ENCODE measurements around the gene RAF1.
"Not testable (repeated sequence)": the region's sequence is repeated elsewhere in the genome, so short reads cannot be mapped to it uniquely, and the experiment has no call there.

Gene RAF1

GRCh38 chr3:12662593-12663400 is 1.1 kb downstream of the RAF1 start:
- Histone ChIP-seq H3K4me2 (ENCODE audit: low read depth, low read length, poor library complexity, severe bottlenecking) (peak overlapping the region; percentile 70), H3K9ac (ENCODE audit: low read length) (peak overlapping the region; percentile 98), H3K9me3 (ENCODE audit: insufficient read depth, low read length) (no peaks in the 10 kb centered on the region), H3K9me2 (replicated peaks; ENCODE audit: insufficient read depth, low read length) (no peaks in the 10 kb centered on the region), H2AFZ (ENCODE audit: low read depth, low read length, severe bottlenecking) (peak overlapping the region; percentile 95), H3K27ac (ENCODE audit: low read depth, low read length) (peak overlapping the region; percentile 87), H3K4me3 (ENCODE audit: insufficient read depth, low read length, poor library complexity, severe bottlenecking) (peak overlapping the region; percentile 79), H3K27me3 (ENCODE audit: low read length) (no peaks in the 10 kb centered on the region), H3F3A (ENCODE audit: insufficient read depth) (peaks cover 17% of the 10 kb centered on the region; the same call in 1 of the 2 replicates), H3K36me3 (ENCODE audit: low read length) (no peaks in the 10 kb centered on the region), H3K79me2 (ENCODE audit: insufficient read depth, low read length) (peaks cover 61% of the 10 kb centered on the region), H4K20me1 (ENCODE audit: low read depth, low read length) (peaks cover 14% of the 10 kb centered on the region; the same call in 1 of the 2 replicates)
- no peak for TF ChIP-seq EZH2phosphoT487 (conservative IDR thresholded peaks at IDR 0.05; ENCODE audit: low read length)
- TF ChIP-seq, protein P1, sequence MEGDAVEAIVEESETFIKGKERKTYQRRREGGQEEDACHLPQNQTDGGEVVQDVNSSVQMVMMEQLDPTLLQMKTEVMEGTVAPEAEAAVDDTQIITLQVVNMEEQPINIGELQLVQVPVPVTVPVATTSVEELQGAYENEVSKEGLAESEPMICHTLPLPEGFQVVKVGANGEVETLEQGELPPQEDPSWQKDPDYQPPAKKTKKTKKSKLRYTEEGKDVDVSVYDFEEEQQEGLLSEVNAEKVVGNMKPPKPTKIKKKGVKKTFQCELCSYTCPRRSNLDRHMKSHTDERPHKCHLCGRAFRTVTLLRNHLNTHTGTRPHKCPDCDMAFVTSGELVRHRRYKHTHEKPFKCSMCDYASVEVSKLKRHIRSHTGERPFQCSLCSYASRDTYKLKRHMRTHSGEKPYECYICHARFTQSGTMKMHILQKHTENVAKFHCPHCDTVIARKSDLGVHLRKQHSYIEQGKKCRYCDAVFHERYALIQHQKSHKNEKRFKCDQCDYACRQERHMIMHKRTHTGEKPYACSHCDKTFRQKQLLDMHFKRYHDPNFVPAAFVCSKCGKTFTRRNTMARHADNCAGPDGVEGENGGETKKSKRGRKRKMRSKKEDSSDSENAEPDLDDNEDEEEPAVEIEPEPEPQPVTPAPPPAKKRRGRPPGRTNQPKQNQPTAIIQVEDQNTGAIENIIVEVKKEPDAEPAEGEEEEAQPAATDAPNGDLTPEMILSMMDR (IDR thresholded peaks at IDR 0.05; ENCODE audit: insufficient read depth, low read length, poor library complexity, severe bottlenecking): no peak

DNA sequence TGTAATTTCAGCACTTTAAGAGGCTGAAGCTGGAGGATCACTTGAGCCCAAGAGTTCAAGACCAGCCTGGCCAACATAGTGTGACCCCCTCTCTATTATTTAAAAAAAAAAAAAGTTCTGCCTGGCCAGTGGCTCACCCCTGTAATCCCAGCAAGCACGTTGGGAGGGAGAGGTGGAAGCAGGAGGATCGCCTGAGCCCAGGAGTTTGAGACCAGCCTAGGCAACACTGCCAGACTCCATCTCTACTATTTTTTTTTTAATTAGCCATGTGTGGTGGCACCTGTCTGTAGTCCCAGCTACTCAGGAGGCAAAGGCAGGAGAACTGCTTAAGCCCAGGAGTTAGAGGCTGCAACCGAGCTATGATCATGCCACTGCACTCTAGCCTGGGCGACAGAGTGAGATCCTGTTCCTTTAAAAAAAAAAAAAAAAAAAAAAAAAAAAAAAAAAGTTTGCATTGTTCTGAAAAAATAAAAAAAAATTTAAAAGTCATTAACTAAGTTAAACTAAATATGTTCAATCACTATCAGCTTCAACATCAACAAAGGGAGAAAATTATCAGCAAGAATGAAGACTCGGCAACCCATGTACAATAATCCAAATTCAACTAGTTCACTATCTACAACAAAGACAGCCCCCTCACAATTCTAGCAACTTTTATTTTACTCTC is 1.9 kb downstream of the RAF1 start:
- Histone ChIP-seq H3K4me2 (ENCODE audit: low read depth, low read length, poor library complexity, severe bottlenecking) (peak overlapping the region; percentile 70), H3K9ac (ENCODE audit: low read length) (peak overlapping the region; percentile 98), H3K9me2 (replicated peaks; ENCODE audit: insufficient read depth, low read length) (no peaks in the 10 kb centered on the region), H3K4me3 (ENCODE audit: insufficient read depth, low read length, poor library complexity, severe bottlenecking) (peak overlapping the region; percentile 79), H2AFZ (ENCODE audit: low read depth, low read length, severe bottlenecking) (no peak overlapping the region), H3F3A (ENCODE audit: insufficient read depth) (peaks cover 17% of the 10 kb centered on the region; the same call in 1 of the 2 replicates), H3K36me3 (ENCODE audit: low read length) (no peaks in the 10 kb centered on the region), H3K9me3 (ENCODE audit: insufficient read depth, low read length) (no peaks in the 10 kb centered on the region), H3K79me2 (ENCODE audit: insufficient read depth, low read length) (peaks cover 68% of the 10 kb centered on the region), H3K27me3 (ENCODE audit: low read length) (no peaks in the 10 kb centered on the region), H3K27ac (ENCODE audit: low read depth, low read length) (peak overlapping the region; percentile 87), H4K20me1 (ENCODE audit: low read depth, low read length) (peaks cover 18% of the 10 kb centered on the region)
- TF ChIP-seq, protein P1 (IDR thresholded peaks at IDR 0.05; ENCODE audit: insufficient read depth, low read length, poor library complexity, severe bottlenecking): no peak
- TF ChIP-seq EZH2phosphoT487 (conservative IDR thresholded peaks at IDR 0.05; ENCODE audit: low read length): no peak

DNA sequence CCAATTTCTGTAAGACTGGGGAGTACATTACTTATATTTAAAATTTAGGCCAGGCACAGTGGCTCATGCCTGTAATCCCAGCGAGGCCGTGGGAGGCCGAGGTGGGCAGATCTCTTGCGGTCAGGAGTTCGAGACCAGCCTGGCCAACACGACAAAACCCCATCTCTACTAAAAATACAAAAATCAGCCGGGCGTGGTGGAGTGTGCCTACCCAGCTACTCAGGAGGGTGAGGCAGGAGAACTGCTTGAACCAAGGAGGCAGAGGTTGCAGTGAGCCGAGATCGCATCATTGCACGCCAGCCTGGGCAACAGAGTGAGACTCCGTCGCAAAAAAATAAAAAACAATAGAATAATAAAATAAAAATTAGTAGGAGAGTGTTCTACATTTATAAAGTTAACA is 2.5 kb downstream of the RAF1 start:
- Histone ChIP-seq H3K4me2 (ENCODE audit: low read depth, low read length, poor library complexity, severe bottlenecking) (peak overlapping the region; percentile 70), H4K20me1 (ENCODE audit: low read depth, low read length) (peaks cover 22% of the 10 kb centered on the region)

More for the DNA sequence above, 2.5 kb downstream of the RAF1 start:
- not testable (repeated sequence) for H3K27me3 ChIP-seq (ENCODE audit: low read length); H2AFZ ChIP-seq (ENCODE audit: low read depth, low read length, severe bottlenecking); H3K36me3 ChIP-seq (ENCODE audit: low read length); H3K9me2 ChIP-seq (replicated peaks; ENCODE audit: insufficient read depth, low read length); H3K9me3 ChIP-seq (ENCODE audit: insufficient read depth, low read length)
- Histone ChIP-seq H3K4me3 (ENCODE audit: insufficient read depth, low read length, poor library complexity, severe bottlenecking) (peak overlapping the region; percentile 79), H3K9ac (ENCODE audit: low read length) (peak overlapping the region; percentile 98), H3K27ac (ENCODE audit: low read depth, low read length) (peak overlapping the region; percentile 87), H3K79me2 (ENCODE audit: insufficient read depth, low read length) (peaks cover 75% of the 10 kb centered on the region), H3F3A (ENCODE audit: insufficient read depth) (peaks cover 17% of the 10 kb centered on the region; the same call in 1 of the 2 replicates)

Data from SU-DHL-6 (cell line).